Thoracic aorta (tissue), 2 donors: ENCODE measurements around the gene ALOX5. TPM values are rescaled to one million over a fixed set of nuclear protein-coding genes. Genes with fewer than 3 reads are reported as not detected.

Experiments
- ATAC-seq: fragments of 150-250 bp; one replicate; pipeline ENCODE4 v1.8.0; 2017; ENCODE audit warnings: low read depth; ENCODE audit not compliant: insufficient number of reproducible peaks, low FRiP score
- DNase-seq: peaks from one replicate; pipeline ENCODE4 v3.0.0-alpha.2; 2020; ENCODE audit warnings: low spot score
- H3K27ac ChIP-seq, 2 donors: fragments of 200-600 bp; sonication (generic); 1 replicate in 1 of 2; 2 replicates in 1 of 2; pipeline ENCODE4 v1.5.1; 2016; ENCODE audit warnings: mild to moderate bottlenecking in 2 of 2, moderate library complexity in 2 of 2
- H3K27me3 ChIP-seq: fragments of 200-600 bp; sonication (generic); replicated peaks from 2 replicates; pipeline ENCODE4 v1.6.0; 2016; ENCODE audit warnings: mild to moderate bottlenecking; ENCODE audit not compliant: insufficient read depth
- H3K36me3 ChIP-seq: fragments of 200-600 bp; sonication (generic); one replicate; pipeline ENCODE4 v1.5.1; 2016
- H3K4me1 ChIP-seq, 2 donors: fragments of 200-600 bp; sonication (generic); 1 replicate in 1 of 2; 2 replicates in 1 of 2; pipeline versions ENCODE4 v1.5.1 to v1.6.0; 2016; ENCODE audit warnings: low read depth in 2 of 2, mild to moderate bottlenecking in 1 of 2; ENCODE audit not compliant: control insufficient read depth in 1 of 2
- H3K4me3 ChIP-seq: fragments of 200-600 bp; sonication (generic); 2 replicates; pipeline ENCODE4 v1.5.1; 2016; ENCODE audit warnings: mild to moderate bottlenecking
- H3K9me3 ChIP-seq: fragments of 200-600 bp; sonication (generic); 2 replicates; pipeline ENCODE4 v1.5.1; 2016
- CTCF ChIP-seq: fragments of 200-600 bp; sonication (generic); IDR thresholded peaks from one replicate; pipeline ENCODE4 v1.5.1; 2019; ENCODE audit warnings: antibody characterized with exemption
- total RNA-seq, 2 donors: library from RNA; depleted of rRNA; stranded (reverse); fragments of >200 nt; gene quantifications; one replicate each; pipeline versions ENCODE4 v1.1.0 to v1.2.3, GENCODE V29; 2016

The ALOX5 gene
- total RNA-seq, 2 donors from 2014 or later, result 64.1 to 69.7 TPM

DNA sequence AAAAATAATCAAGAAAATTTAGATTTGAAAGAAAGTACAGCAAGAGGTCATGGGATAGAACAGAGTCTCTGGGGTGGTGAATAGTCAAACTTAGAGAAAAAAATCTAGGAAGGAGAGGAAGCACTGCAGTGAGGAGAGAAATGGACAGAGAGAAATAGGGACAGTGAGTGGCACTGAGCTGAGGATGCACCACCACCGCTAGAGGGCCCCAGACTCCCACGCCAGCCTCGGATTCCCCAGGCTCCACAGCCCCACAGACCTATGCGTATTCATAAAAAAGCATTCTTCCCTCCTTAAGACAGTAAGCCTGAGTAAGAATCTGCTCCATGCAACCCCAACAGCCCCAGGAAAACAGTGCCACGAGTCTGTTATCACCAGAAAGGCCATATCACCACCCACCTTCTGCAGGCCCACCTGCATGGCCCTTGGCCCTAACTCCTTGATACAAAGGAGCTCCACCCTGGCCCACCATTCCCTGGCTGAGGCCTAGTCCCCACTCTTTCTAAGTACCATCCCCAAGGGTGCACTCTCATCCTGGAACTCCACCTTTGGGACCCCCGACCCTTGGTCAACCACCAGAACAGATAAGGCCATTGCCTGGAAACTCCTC, 91.0 kb downstream of the ALOX5 start:
- Histone ChIP-seq H3K36me3 (peaks cover 3% of the 10 kb centered on the region), H3K27ac (no peak overlapping the region), H3K9me3 (no peaks in the 10 kb centered on the region), H3K4me1 (peaks cover 0 to 4% of the 10 kb centered on the region in 2 donors), H3K27me3 (no peaks in the 10 kb centered on the region), H3K4me3 (no peak overlapping the region)
- DNase-seq (no peak), ATAC-seq (no peak)
- TF ChIP-seq CTCF, result peak; percentile 83

DNA sequence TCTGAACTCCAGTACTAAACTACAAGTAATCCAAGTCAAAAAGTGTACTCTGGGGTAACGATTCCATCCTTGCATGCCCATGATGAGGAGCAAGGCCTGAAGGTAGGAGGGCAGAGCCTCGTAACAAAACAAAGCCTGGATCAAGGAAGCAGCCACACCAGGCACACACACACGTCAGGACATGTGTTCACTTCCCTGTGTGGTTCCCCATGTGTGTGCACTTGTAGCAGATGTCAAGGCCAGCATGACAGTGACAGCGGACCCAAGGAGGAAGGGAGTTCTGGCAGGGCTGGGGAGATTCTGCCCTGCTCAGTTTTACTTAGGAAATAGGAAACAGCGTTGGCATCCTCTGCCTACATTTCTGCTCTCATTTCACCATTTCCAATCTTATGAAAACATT, 92.8 kb downstream of the ALOX5 start:
- Histone ChIP-seq H3K9me3 (no peaks in the 10 kb centered on the region), H3K36me3 (no peaks in the 10 kb centered on the region), H3K27ac (no peak overlapping the region), H3K4me3 (no peak overlapping the region), H3K27me3 (no peaks in the 10 kb centered on the region), H3K4me1 (peaks cover 0 to 17% of the 10 kb centered on the region in 2 donors)
- DNase-seq (no peak), ATAC-seq (no peak)
- TF ChIP-seq CTCF, result no peak

DNA sequence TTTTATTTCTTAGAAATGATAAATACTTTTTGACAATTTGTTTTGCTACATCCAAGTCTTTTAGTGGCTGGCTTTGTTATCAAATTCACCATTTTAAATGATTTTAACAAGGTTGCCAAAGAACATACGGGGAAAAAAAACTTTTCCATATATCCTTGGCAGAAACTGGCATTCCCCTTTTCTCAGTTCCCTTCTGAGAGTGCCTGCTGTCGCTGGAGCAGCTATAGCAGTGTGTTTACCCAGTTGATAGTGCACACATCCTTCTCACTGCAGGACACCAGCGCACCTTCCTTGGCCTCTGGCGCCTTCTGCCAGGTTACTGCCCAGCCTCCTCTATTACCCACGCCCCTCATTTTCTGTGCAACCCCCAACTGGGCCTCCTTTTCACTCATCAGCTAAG, 94.1 kb downstream of the ALOX5 start:
- DNase-seq (no peak), ATAC-seq (no peak)
- Histone ChIP-seq H3K36me3 (no peaks in the 10 kb centered on the region), H3K27me3 (no peaks in the 10 kb centered on the region), H3K27ac (no peak overlapping the region), H3K4me1 (peaks cover 0 to 19% of the 10 kb centered on the region in 2 donors), H3K4me3 (no peak overlapping the region), H3K9me3 (no peaks in the 10 kb centered on the region)
- no peak for TF ChIP-seq CTCF

GRCh38 chr10:45470098-45471012, 96.3 kb downstream of the ALOX5 start:
- Histone ChIP-seq H3K27me3 (no peaks in the 10 kb centered on the region), H3K9me3 (no peaks in the 10 kb centered on the region), H3K36me3 (no peaks in the 10 kb centered on the region), H3K27ac (no peak overlapping the region), H3K4me3 (no peak overlapping the region), H3K4me1 (peaks cover 0 to 19% of the 10 kb centered on the region in 2 donors)
- ATAC-seq, result no peak
- TF ChIP-seq CTCF, result no peak
- no peak for DNase-seq

DNA sequence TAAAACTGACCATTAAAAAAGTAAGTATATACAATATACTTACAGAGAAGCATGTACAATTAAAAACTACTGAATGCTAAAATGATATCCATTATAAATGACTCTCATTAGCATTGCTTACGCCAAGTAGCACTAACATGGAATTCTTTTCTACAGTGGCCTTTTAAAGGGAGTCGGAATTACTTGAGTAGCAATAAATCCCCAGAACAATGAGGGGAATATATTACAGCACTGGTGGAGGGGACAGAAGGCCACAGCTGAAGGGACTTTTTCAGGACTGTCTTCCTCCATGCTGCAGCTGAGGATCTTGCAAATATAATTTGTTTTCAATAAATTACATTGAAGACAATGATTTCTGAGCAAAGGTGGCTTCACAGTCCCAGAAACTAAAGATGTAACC, 97.0 kb downstream of the ALOX5 start:
- ATAC-seq (no peak), DNase-seq (no peak)
- Histone ChIP-seq H3K4me1 (peaks cover 0 to 19% of the 10 kb centered on the region in 2 donors), H3K27me3 (no peaks in the 10 kb centered on the region), H3K9me3 (no peaks in the 10 kb centered on the region), H3K4me3 (no peak overlapping the region), H3K27ac (no peak overlapping the region), H3K36me3 (no peaks in the 10 kb centered on the region)
- TF ChIP-seq CTCF, result no peak
